OCI-LY7 (cell line): ENCODE data around the gene EML6.

Experiments
- CTCF ChIP-seq: fragments of 200-600 bp; sonication (generic); conservative IDR thresholded peaks from 2 replicates; pipeline ENCODE4 v1.5.1; 2014; ENCODE audit warnings: mild to moderate bottlenecking, antibody characterized with exemption, low read length, moderate library complexity, mixed read lengths
- EZH2phosphoT487 ChIP-seq: fragments of 200-600 bp; sonication (generic); IDR thresholded peaks from 2 replicates; pipeline ENCODE4 v1.6.1; 2018; ENCODE audit warnings: low read depth, borderline replicate concordance, mild to moderate bottlenecking, mixed run types, antibody characterized with exemption, low read length, moderate library complexity, mixed read lengths

- TF ChIP-seq CTCF (no peak), EZH2phosphoT487 (no peak)
Measured at GRCh38 chr2:54898456-54899226, 175.2 kb downstream of the EML6 start.
